Stimulated activated CD4-positive, alpha-beta T cell treated with anti-CD3 and anti-CD28 coated beads, Interleukin-4, amount 100 ng/mL, for 4 hours (primary cell): ENCODE measurements around the gene ZNF280B.
"Not testable (repeated sequence)": the region's sequence is repeated elsewhere in the genome, so short reads cannot be mapped to it uniquely, and the experiment has no call there.

Source experiments
- DNase-seq, 2 experiments: peaks; one replicate each; pipeline ENCODE4 v3.0.0-alpha.2; 2020

ZNF280B gene

DNA sequence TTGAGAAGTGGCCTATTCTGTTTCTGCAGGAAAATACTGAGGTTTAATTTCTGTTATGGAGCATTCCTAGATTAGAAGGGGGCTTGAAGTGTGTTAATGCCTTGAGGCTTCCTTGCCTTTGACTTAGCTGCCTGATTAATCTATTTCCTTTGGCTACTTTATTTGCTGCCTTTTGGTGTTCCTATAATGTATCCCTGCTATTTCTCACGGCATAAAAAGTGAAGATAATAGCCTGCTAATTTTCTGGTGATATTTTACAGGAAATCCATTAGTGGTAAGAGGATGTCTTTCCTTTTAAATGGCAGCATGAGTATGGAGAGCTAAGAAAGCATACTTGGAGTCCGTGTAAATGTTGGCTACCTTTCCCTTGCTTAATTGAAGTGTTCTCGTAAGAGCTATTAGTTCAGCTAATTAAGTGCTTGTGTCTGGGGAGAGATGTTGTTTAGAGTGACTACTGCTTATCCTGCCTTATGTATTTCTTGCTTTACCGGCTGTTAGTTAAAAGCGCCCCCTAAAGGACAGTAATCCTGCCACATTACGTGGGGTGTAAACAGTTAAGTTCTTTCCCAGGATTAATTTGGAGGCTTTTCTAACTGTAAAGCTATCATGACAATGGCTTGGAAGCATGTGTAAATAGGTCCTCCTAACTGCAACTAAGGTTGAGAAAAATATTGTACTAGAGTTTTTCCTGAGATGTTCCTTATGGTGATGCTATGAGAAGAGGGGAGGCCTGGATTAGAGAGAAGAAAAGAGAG lies 45.6 kb downstream of the ZNF280B start:
- DNase-seq: no peak

DNA sequence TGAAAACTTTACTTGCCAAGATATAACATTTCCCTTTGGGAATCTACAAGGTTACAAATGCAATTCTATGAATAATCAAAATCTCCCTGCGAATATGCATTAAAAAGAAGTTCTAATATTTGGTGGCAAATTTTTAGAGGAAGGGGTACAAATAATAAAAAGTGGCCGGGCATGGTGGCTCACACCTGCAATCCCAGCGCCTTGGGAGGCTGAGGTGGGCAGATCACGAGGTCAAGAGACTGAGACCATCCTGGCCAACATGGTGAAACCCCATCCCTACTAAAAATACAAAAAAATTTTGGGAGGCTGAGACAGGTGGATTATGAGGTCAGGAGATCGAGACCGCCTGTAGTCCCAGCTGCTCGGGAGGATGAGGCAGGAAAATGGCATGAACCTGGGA lies 47.0 kb downstream of the ZNF280B start:
- DNase-seq: no peak

GRCh38 chr22:22461111-22461510 lies 47.4 kb downstream of the ZNF280B start:
- no peak for DNase-seq

GRCh38 chr22:22460635-22461034 lies 47.9 kb downstream of the ZNF280B start:
- no peak for DNase-seq

DNA sequence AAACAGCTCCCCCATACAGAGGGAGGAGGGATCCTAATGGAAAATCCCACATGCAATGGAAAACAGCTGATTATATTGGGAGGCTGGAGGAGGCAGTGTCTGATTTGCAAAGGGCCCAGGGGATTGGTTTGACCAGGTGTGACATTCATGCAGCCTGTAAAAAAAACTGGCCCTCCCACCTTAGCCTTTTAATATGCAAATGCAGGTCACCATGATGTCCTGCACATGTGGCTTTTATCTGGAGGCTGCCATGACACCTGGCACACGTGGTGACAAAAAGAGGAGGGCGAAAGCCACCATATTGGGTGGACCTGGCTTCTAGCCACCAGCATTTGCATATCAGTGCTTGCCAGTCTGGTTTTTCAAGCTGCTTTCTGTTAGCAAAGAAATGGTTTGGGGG lies 48.5 kb downstream of the ZNF280B start:
- DNase-seq: no peak

GRCh38 chr22:22458896-22459588 lies 49.5 kb downstream of the ZNF280B start:
- DNase-seq: no peak

DNA sequence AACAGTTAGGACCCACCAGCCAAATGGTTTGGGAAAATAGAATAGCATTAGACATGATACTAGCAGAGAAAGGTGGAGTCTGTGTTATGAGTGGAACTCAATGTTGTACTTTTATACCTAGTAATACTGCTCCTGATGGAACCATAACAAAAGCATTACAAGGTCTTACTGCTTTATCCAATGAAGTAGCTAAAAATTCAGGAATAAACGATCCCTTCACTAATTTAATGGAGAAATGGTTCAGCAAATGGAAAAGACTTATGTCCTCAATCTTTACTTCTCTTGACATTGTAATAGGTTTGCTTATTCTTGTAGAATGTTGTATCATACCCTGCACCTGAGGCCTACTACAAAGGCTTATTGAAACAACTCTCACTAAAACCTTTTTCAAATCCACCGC lies 50.2 kb downstream of the ZNF280B start:
- DNase-seq: no peak

- no peak for DNase-seq
These were observed 53.5 kb downstream of the ZNF280B start for GRCh38 chr22:22454997-22455396.

GRCh38 chr22:22452996-22453686 lies 55.4 kb downstream of the ZNF280B start:
- no peak for DNase-seq

DNA sequence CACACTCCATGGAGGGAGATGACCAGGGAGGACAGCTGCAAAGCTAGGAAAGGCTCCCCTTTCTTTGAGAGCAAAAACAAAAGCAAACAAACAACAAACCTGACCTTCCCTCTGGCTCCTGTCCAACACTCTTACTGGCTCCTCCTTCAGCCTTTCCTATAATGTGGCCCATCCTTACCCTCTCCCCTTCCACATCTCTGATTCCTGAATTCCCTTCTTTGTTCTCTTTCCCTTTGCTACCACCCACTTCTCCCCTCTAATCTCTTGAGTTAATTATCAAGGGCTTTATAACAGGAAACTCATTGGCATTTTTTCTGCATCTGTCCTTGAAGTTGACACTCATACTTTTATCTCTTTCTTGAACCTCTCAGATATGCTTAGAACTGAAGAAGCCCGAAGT lies 56.3 kb downstream of the ZNF280B start:
- DNase-seq: no peak

DNA sequence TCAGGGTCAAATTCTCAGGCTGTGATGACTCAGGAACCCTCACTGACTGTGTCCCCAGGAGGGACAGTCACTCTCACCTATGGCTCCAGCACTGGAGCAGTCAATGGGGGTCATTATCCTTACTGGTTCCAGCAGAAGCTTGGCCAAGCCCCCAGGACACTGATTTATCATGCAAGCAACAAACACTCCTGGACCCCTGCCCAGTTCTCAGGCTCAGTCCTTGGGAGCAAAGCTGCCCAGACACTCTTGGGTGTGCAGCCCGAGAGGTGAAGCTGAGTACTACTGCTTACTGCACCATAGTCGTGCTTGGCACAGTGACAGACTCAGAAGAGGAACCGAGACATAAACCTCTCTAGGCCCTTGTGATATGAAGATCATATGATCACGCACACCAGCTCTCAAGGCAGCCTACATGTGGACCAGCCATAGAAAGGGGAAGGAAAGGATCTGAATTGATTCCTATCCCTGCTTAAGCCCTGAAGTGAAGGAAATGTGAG lies 58.2 kb downstream of the ZNF280B start:
- DNase-seq: no peak

GRCh38 chr22:22449819-22450218 lies 58.7 kb downstream of the ZNF280B start:
- no peak for DNase-seq

DNA sequence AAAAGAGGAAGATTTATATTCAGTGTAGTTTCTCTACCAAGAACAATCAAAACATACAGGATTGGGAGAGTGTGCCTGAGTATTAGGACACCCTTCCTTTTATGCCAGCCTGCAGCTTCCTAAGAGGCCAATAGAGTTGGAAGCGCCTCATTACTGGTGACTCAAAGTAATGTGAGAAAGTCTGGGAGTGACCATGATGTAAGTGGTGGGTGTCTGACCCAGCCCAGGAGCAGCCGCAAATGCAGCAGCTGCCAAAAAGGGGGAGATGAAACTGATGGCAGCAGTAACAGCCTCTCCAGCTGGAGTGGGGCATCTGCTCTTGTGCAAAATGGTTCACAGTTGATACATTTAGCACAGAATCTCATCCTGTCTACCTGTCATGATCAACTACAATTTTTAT lies 62.0 kb downstream of the ZNF280B start:
- DNase-seq: no peak

DNA sequence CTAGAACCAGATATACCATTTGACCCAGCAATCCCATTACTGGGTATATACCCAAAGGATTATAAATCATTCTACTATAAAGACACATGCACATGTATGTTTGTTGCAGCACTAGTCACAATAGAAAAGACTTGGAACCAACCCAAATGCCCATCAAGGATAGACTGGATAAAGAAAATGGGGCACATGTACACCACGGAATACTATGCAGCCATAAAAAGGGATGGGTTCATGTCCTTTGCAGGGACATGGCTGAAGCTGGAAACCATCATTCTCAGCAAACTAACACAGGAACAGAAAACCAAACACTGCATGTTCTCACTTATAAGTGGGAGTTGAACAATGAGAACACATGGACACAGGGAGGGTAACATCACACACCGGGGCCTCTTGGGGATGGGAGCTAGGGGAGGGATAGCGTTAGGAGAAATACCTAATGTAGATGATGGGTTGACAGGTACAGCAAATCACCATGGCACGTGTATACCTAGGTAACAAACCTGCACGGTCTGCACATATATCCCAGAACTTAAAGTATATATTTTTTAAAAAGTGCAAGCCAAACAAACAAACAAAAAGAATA lies 64.4 kb downstream of the ZNF280B start:
- not testable (repeated sequence) for DNase-seq

DNA sequence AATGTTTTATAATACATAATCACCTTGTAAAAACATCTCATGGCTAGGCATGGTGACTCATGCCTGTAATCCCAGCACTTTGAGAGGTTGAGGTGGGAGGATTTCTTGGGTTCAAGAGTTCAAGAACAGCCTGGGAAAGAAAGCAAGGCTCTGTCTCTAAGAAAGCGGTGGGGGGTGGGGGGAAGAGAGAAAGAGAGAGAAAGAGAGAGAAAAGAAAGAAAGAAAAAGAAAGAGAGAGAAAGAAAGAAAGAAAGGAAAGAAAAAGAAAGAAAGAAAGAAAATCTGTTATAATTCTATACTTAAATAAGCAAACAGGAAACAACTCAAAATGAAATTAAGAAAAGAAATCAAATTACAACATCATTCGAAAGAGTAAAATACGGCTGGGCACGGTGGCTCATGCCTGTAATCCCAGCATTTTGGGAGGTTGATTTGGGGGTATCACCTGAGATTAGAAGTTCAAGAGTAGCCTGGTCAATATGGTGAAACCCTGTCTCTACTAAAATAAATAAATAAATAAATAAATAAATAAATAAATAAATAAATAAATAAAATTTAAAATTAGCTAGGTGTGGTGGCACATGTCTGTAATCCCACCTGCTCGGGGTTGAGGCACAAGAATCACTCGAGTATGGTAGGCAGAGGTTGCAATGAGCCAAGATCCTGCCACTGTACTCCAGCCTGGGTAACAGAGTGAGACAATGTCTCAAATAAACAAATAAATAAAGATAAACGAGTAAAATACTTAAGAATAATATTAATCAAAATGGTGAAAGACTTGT lies 65.4 kb downstream of the ZNF280B start:
- no peak for DNase-seq

DNA sequence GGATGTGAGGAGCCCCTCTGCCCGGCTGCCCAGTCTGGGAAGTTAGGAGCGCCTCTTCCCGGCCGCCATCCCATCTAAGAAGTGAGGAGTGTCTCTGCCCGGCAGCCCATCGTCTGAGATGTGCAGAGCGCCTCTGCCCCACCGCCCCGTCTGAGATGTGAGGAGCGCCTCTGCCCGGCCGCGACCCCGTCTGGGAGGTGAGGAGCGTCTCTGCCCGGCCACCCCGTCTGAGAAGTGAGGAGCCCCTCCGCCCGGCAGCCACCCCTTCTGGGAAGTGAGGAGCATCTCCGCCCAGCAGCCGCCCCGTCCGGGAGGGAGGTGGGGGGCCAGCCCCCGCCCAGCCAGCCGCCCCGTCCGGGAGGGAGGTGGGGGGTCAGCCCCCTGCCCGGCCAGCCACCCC lies 66.9 kb downstream of the ZNF280B start:
- not testable (repeated sequence) for DNase-seq

DNA sequence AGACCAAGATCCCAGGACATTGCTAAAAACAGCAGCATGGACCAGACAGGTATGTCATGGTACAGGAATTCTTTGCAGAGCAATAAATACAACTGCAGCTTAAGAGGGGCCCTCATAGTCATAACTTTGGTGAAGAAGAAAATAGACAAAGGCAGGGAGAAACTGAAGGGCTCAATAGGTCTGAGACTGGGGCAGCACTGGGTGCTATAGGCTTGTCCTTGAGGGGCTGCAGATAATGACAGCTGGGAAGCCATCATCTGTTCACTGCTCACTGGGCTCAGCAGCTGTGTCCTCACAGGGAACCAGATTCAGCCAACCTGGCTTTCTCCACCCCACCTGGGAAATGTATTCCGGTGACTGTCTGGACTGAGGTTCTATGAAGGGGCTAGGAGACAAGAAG lies 68.4 kb downstream of the ZNF280B start:
- no peak for DNase-seq
